Upper lobe of left lung (tissue), 4 donors: ENCODE measurements around the gene GRK5.

Source experiments
- POLR2AphosphoS5 ChIP-seq, 2 donors: sonication (generic); formaldehyde crosslinking; IDR thresholded peaks; one replicate each; pipeline ENCODE4 v1.5.1; 2017; ENCODE audit warnings: antibody characterized with exemption in 2 of 2
- TF ChIP-seq, protein P1 (sequence below), 6 experiments: fragments of 450-650 bp in 4 of 6; fragments of 200-600 bp in 2 of 6; sonication (generic) in 2 of 6; IDR thresholded peaks; one replicate each; pipeline ENCODE4 v1.5.1; 2016 to 2019; ENCODE audit warnings: antibody characterized with exemption in 6 of 6

DNA sequence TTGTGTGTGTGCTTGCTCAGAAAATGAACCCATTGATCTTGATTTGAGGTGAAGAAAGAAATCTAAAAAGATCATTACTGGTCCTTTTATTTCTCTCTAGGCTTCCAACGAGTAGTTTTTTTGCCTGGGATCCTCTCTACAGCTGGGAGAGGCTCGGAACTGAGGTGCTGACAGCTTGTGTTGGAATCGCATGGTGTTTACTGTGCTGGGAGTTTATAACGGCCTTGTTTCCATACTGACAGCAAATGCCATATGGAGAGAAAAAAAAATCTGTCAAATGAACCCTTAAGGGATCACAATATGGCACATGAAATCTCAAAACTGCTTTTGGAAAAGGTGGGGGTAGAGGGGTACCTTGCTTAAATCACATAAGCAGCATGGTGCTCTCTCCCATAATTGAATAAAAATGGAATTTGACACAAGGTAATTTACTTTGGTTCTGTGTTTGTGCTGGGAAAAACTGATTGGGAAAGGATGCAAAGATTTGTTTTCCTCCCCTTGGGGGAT is 170.1 kb downstream of the GRK5 start:
- TF ChIP-seq, protein P1, sequence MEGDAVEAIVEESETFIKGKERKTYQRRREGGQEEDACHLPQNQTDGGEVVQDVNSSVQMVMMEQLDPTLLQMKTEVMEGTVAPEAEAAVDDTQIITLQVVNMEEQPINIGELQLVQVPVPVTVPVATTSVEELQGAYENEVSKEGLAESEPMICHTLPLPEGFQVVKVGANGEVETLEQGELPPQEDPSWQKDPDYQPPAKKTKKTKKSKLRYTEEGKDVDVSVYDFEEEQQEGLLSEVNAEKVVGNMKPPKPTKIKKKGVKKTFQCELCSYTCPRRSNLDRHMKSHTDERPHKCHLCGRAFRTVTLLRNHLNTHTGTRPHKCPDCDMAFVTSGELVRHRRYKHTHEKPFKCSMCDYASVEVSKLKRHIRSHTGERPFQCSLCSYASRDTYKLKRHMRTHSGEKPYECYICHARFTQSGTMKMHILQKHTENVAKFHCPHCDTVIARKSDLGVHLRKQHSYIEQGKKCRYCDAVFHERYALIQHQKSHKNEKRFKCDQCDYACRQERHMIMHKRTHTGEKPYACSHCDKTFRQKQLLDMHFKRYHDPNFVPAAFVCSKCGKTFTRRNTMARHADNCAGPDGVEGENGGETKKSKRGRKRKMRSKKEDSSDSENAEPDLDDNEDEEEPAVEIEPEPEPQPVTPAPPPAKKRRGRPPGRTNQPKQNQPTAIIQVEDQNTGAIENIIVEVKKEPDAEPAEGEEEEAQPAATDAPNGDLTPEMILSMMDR (IDR thresholded peaks at IDR 0.05), result no peak
- TF ChIP-seq POLR2AphosphoS5 (IDR thresholded peaks at IDR 0.05), result no peak
